Subcutaneous abdominal adipose tissue (tissue), 5 donors: ENCODE results near the gene KRT24.

ENCODE experiments used
- H3K27ac ChIP-seq: one replicate; pipeline ENCODE4 v1.7.0; 2013; ENCODE audit warnings: low read depth, mild to moderate bottlenecking, inconsistent platforms, low read length, moderate library complexity
- H3K27me3 ChIP-seq, 5 donors: one replicate each; pipeline ENCODE4 v1.7.0; 2013; ENCODE audit warnings: low read length in 5 of 5, inconsistent platforms in 1 of 5; ENCODE audit not compliant: control insufficient read depth in 5 of 5, insufficient read depth in 4 of 5
- H3K36me3 ChIP-seq, 5 donors: one replicate each; pipeline ENCODE4 v1.7.0; 2013; ENCODE audit warnings: low read length in 5 of 5; ENCODE audit not compliant: control insufficient read depth in 5 of 5, insufficient read depth in 5 of 5
- H3K4me1 ChIP-seq, 5 donors: one replicate each; pipeline ENCODE4 v1.7.0; 2013; ENCODE audit warnings: low read length in 5 of 5, mild to moderate bottlenecking in 3 of 5, moderate library complexity in 1 of 5; ENCODE audit not compliant: control insufficient read depth in 5 of 5, insufficient read depth in 5 of 5
- H3K4me3 ChIP-seq, 5 donors: one replicate each; pipeline ENCODE4 v1.7.0; 2013; ENCODE audit warnings: low read length in 5 of 5, low read depth in 1 of 5
- H3K9ac ChIP-seq, 5 donors: one replicate each; pipeline ENCODE4 v1.7.0; 2013; ENCODE audit warnings: low read length in 5 of 5, mild to moderate bottlenecking in 4 of 5, moderate library complexity in 3 of 5
- H3K9me3 ChIP-seq, 5 donors: one replicate each; pipeline ENCODE4 v1.7.0; 2013; ENCODE audit warnings: low read length in 5 of 5; ENCODE audit not compliant: control insufficient read depth in 5 of 5
- donor health status: healthy.
- donor health status: healthy.
- donor health status: healthy.
- donor health status: healthy.
- donor health status: healthy.

KRT24 gene

GRCh38 chr17:40699371-40699770, 4.2 kb downstream of the KRT24 start:
- H3K4me3 ChIP-seq, result no peak overlapping the region
- H3K9ac ChIP-seq, result no peak overlapping the region
- H3K27me3 ChIP-seq, result peaks cover 0 to 6% (median 3%) of the 10 kb centered on the region in 5 donors
- no peaks in the 10 kb centered on the region for H3K9me3 ChIP-seq
- H3K27ac ChIP-seq, result no peak overlapping the region
- peaks cover 0 to 12% (median 5%) of the 10 kb centered on the region in 5 donors for H3K4me1 ChIP-seq
- H3K36me3 ChIP-seq, result no peaks in the 10 kb centered on the region

GRCh38 chr17:40697297-40697696, 6.3 kb downstream of the KRT24 start:
- H3K4me3 ChIP-seq, result no peak overlapping the region
- no peak overlapping the region for H3K9ac ChIP-seq
- no peaks in the 10 kb centered on the region for H3K9me3 ChIP-seq
- peaks cover 0 to 6% (median 3%) of the 10 kb centered on the region in 5 donors for H3K27me3 ChIP-seq
- no peaks in the 10 kb centered on the region for H3K36me3 ChIP-seq
- peaks cover 0 to 12% (median 5%) of the 10 kb centered on the region in 5 donors for H3K4me1 ChIP-seq
- no peak overlapping the region for H3K27ac ChIP-seq

GRCh38 chr17:40696651-40697072, 6.9 kb downstream of the KRT24 start:
- peaks cover 0 to 12% (median 5%) of the 10 kb centered on the region in 5 donors for H3K4me1 ChIP-seq
- H3K36me3 ChIP-seq, result no peaks in the 10 kb centered on the region
- H3K27ac ChIP-seq, result no peak overlapping the region
- no peaks in the 10 kb centered on the region for H3K9me3 ChIP-seq
- H3K4me3 ChIP-seq, result no peak overlapping the region
- H3K27me3 ChIP-seq, result peaks cover 0 to 6% (median 3%) of the 10 kb centered on the region in 5 donors
- no peak overlapping the region for H3K9ac ChIP-seq

GRCh38 chr17:40695874-40696472, 7.6 kb downstream of the KRT24 start:
- H3K36me3 ChIP-seq, result no peaks in the 10 kb centered on the region
- no peak overlapping the region for H3K27ac ChIP-seq
- no peak overlapping the region for H3K9ac ChIP-seq
- H3K9me3 ChIP-seq, result no peaks in the 10 kb centered on the region
- peaks cover 0 to 12% (median 5%) of the 10 kb centered on the region in 5 donors for H3K4me1 ChIP-seq
- no peak overlapping the region for H3K4me3 ChIP-seq
- peaks cover 0 to 6% (median 2%) of the 10 kb centered on the region in 5 donors for H3K27me3 ChIP-seq

- Histone ChIP-seq H3K27ac (no peak overlapping the region), H3K9me3 (no peaks in the 10 kb centered on the region), H3K4me1 (peaks cover 0 to 6% (median 0%) of the 10 kb centered on the region in 5 donors), H3K4me3 (no peak overlapping the region), H3K27me3 (peaks cover 0 to 6% (median 0%) of the 10 kb centered on the region in 5 donors), H3K36me3 (no peaks in the 10 kb centered on the region), H3K9ac (no peak overlapping the region)
Observed at GRCh38 chr17:40694584-40694983, 9.0 kb downstream of the KRT24 start.

- H3K4me1 ChIP-seq, result no peaks in the 10 kb centered on the region
- H3K27ac ChIP-seq, result no peak overlapping the region
- no peaks in the 10 kb centered on the region for H3K36me3 ChIP-seq
- H3K9me3 ChIP-seq, result no peaks in the 10 kb centered on the region
- no peak overlapping the region for H3K4me3 ChIP-seq
- peaks cover 0 to 3% (median 0%) of the 10 kb centered on the region in 5 donors for H3K27me3 ChIP-seq
- H3K9ac ChIP-seq, result no peak overlapping the region
Observed at GRCh38 chr17:40687106-40687505, 16.4 kb downstream of the KRT24 start.

GRCh38 chr17:40686192-40686591, 17.4 kb downstream of the KRT24 start:
- no peak overlapping the region for H3K4me3 ChIP-seq
- no peak overlapping the region for H3K9ac ChIP-seq
- no peaks in the 10 kb centered on the region for H3K4me1 ChIP-seq
- no peaks in the 10 kb centered on the region for H3K9me3 ChIP-seq
- H3K27ac ChIP-seq, result no peak overlapping the region
- H3K27me3 ChIP-seq, result peaks cover 0 to 4% (median 0%) of the 10 kb centered on the region in 5 donors
- H3K36me3 ChIP-seq, result no peaks in the 10 kb centered on the region

- Histone ChIP-seq H3K27me3 (peaks cover 2 to 7% (median 5%) of the 10 kb centered on the region in 5 donors), H3K36me3 (no peaks in the 10 kb centered on the region), H3K9me3 (no peaks in the 10 kb centered on the region), H3K9ac (no peak overlapping the region), H3K4me3 (no peak overlapping the region), H3K27ac (no peak overlapping the region), H3K4me1 (no peaks in the 10 kb centered on the region)
Observed at GRCh38 chr17:40680998-40681397, 22.6 kb downstream of the KRT24 start.

- no peaks in the 10 kb centered on the region for H3K4me1 ChIP-seq
- H3K27ac ChIP-seq, result no peak overlapping the region
- no peak overlapping the region for H3K4me3 ChIP-seq
- H3K9me3 ChIP-seq, result no peaks in the 10 kb centered on the region
- H3K9ac ChIP-seq, result no peak overlapping the region
- H3K36me3 ChIP-seq, result no peaks in the 10 kb centered on the region
- H3K27me3 ChIP-seq, result peaks cover 4 to 7% (median 7%) of the 10 kb centered on the region in 5 donors
Observed at GRCh38 chr17:40679523-40679907, 24.0 kb downstream of the KRT24 start.

- H3K36me3 ChIP-seq, result no peaks in the 10 kb centered on the region
- H3K27ac ChIP-seq, result no peak overlapping the region
- H3K27me3 ChIP-seq, result peaks cover 4 to 7% (median 7%) of the 10 kb centered on the region in 5 donors
- no peaks in the 10 kb centered on the region for H3K9me3 ChIP-seq
- no peak overlapping the region for H3K9ac ChIP-seq
- no peaks in the 10 kb centered on the region for H3K4me1 ChIP-seq
- H3K4me3 ChIP-seq, result no peak overlapping the region
Observed at GRCh38 chr17:40678902-40679522, 24.5 kb downstream of the KRT24 start.
